Astrocyte of the cerebellum (primary cell): ENCODE results near the gene KIAA1191.

ENCODE experiments used
- DNase-seq: peaks from one replicate; pipeline ENCODE4 v3.0.0-alpha.2; 2011; ENCODE audit warnings: low read depth
- H3K4me3 ChIP-seq: 2 replicates; pipeline ENCODE4 v1.5.1; 2011; ENCODE audit warnings: mild to moderate bottlenecking, low read depth, low read length, moderate library complexity
- in situ Hi-C: cut with HindIII; loops from 2 replicates; pipeline ENCODE4 v1.10.0; 2017; ENCODE audit warnings: low sequenced_read_pairs
- TF ChIP-seq, protein P1 (sequence below): IDR thresholded peaks from 2 replicates; pipeline ENCODE4 v1.5.1; 2012; ENCODE audit warnings: low read length, low read depth, moderate library complexity, mild to moderate bottlenecking; ENCODE audit errors: missing control alignments

The KIAA1191 gene

DNA sequence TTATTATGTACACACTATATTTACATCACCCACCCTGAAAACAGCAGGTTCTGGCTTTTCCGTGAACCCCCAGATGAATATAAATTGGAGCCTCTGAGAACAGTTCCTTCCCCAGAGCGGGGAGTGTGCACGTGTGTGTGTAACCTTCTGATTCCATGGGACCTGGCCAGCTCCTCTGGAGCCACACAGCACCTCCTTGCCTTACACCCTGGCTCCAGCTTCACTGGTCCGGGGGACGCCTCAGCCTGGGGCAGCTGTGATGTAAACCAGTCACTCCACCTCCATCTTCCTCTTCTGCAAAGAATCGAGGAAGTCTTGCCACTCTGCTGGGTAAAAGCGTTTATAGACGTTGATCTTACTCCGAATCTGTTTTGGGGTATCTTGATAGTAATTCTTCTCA lies 22.4 kb upstream of the KIAA1191 start:
- no peak overlapping the region for H3K4me3 ChIP-seq
- no peak for DNase-seq
- TF ChIP-seq, protein P1, sequence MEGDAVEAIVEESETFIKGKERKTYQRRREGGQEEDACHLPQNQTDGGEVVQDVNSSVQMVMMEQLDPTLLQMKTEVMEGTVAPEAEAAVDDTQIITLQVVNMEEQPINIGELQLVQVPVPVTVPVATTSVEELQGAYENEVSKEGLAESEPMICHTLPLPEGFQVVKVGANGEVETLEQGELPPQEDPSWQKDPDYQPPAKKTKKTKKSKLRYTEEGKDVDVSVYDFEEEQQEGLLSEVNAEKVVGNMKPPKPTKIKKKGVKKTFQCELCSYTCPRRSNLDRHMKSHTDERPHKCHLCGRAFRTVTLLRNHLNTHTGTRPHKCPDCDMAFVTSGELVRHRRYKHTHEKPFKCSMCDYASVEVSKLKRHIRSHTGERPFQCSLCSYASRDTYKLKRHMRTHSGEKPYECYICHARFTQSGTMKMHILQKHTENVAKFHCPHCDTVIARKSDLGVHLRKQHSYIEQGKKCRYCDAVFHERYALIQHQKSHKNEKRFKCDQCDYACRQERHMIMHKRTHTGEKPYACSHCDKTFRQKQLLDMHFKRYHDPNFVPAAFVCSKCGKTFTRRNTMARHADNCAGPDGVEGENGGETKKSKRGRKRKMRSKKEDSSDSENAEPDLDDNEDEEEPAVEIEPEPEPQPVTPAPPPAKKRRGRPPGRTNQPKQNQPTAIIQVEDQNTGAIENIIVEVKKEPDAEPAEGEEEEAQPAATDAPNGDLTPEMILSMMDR: no peak
- in situ Hi-C loops: no loop called here

DNA sequence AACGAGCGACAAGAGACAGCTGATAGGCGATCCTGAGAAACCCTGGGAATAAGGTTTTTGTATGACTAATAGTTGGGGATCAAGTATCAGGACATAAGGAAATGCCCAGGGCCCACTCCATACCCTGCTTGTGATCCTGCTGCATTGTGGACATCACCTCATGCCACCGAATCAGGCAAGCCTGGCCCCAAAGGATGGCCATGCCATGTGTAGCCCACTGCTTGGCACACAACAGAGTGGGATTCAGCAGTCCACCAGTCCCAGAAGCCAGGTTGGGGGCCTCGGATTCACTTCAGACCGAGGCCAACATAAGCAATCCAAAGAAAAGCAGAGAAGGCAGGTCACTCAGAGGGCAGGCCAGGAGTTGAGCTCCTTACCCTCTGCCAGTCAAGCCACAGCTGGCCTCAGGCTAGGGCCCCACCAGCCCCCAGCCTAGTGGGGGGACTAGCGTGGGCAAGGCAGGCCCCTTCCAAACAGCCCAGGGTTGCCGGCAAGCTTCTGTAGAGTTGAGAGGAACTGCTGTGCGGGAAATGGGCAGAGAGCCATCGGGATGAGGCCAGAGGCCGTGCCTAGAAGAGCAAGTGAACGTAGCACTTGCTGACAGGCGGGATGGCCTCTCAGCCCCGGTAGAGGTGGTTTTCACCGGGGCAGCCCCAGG lies 21.8 kb upstream of the KIAA1191 start:
- in situ Hi-C loops: no loop called here
- H3K4me3 ChIP-seq: no peak overlapping the region
- TF ChIP-seq, protein P1: no peak
- DNase-seq: no peak

DNA sequence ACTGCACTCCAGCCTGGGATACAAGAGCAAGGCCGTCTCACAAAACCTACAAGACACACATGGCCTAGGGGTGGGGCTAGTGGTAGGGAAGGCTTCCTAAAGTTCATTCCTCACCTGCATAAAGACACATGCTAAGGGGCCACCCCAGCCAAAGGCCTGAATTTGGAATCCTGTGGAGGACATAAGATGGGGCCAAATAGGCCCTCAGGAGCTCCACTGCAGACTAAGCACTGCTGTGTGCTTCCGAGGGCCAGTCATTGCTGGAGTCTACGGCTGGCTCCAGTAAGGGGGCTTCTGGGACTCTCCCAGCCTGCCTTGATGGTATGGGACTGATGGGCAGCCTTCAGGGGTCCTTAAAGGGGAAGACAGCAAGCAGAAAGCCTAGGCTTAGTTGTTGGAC lies 21.2 kb upstream of the KIAA1191 start:
- TF ChIP-seq, protein P1: no peak
- H3K4me3 ChIP-seq: no peak overlapping the region
- in situ Hi-C loops: no loop called here
- DNase-seq: no peak

DNA sequence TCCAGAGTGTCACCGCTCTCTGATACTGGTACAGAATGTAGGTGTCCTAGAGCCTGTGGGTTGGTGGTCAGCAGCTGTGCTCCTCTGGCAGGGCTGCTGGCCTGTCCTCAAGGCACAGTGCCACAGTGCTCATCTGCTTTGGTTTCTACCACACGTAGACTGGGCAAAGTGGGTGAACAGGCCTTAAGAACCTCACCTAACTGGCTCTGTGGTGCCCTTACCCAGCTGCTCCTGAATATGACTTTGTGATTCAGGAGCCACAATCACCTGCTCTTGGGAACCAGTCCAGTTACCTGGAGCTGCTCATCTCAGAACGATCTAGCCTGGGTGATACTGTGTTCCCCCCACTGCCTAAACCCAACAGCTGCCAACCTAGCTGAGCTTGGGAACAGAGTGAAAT lies 20.4 kb upstream of the KIAA1191 start:
- H3K4me3 ChIP-seq: no peak overlapping the region
- DNase-seq: no peak
- TF ChIP-seq, protein P1: no peak
- in situ Hi-C loops: no loop called here

DNA sequence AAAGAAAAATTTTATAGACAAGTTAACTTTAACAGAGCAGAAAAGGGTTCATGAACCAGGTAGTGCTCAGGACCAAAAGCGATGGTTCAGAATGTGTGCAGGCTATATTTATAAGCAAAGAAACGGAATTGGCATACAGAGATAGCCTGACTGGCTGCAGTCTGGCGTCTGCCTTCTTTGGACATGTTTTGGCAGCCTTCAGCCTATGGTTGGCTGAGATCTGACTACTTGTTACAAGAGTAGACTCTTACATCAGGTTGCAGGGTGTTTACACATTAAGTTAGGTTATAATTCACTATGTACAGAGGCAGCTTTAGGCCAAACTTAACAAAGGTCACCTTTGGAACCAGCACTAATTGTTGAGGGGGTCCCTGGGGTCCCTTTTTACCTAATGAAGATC lies 19.9 kb upstream of the KIAA1191 start:
- in situ Hi-C loops: no loop called here
- H3K4me3 ChIP-seq: no peak overlapping the region
- TF ChIP-seq, protein P1: no peak
- DNase-seq: no peak

DNA sequence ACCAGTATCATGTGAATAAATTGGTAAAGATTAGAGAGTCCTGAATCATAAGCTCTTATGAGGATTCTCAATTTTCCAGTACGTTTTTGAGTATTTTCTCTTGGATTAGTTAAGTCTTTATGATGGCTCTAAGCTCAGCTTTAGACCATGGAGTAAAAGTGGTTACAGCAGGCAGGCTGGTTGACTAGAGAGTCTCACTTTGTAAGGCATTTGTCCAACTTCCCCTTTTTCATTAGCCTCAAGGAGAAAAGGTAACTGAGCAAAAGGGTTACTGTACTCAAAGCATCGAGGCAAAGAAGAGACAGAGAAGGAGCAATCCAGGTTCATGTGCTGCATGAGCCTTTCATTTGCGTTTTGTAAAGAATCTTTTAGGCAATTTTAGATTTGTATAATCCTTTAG lies 18.3 kb upstream of the KIAA1191 start:
- DNase-seq: no peak
- TF ChIP-seq, protein P1: no peak
- in situ Hi-C loops: no loop called here
- H3K4me3 ChIP-seq: no peak overlapping the region
